Osteoblast (primary cell): ENCODE measurements around the gene VTI1B. TPM values are rescaled to one million over a fixed set of nuclear protein-coding genes. Genes with fewer than 3 reads are reported as not detected.
"Not testable (repeated sequence)": the region's sequence is repeated elsewhere in the genome, so short reads cannot be mapped to it uniquely, and the experiment has no call there.

Experiments
- DNase-seq: peaks from one replicate; pipeline ENCODE4 v3.0.0; 2011; ENCODE audit warnings: low spot score, mixed read lengths; ENCODE audit not compliant: insufficient read length; ENCODE audit errors: missing footprints
- H2AFZ ChIP-seq: 2 replicates; pipeline ENCODE4 v1.6.0; 2011; ENCODE audit warnings: mild to moderate bottlenecking, low read length
- H3K27ac ChIP-seq: 2 replicates; pipeline ENCODE4 v1.5.1; 2011; ENCODE audit warnings: mild to moderate bottlenecking, low read depth, low read length, moderate library complexity
- H3K27me3 ChIP-seq: 2 replicates; pipeline ENCODE4 v1.6.0; 2012; ENCODE audit warnings: mild to moderate bottlenecking, control low read depth, inconsistent platforms, low read length, moderate library complexity; ENCODE audit not compliant: insufficient read depth
- H3K36me3 ChIP-seq: 2 replicates; pipeline ENCODE4 v1.5.1; 2011; ENCODE audit warnings: mild to moderate bottlenecking, low read length, control low read depth, moderate library complexity; ENCODE audit not compliant: insufficient read depth
- H3K4me1 ChIP-seq: 2 replicates; pipeline ENCODE4 v1.5.1; 2011; ENCODE audit warnings: mild to moderate bottlenecking, low read length, control low read depth, moderate library complexity; ENCODE audit not compliant: insufficient read depth
- H3K4me2 ChIP-seq: 2 replicates; pipeline ENCODE4 v1.6.0; 2011; ENCODE audit warnings: mild to moderate bottlenecking, low read length; ENCODE audit not compliant: insufficient read depth
- H3K4me3 ChIP-seq: fragments of 200-600 bp; sonication (generic); 3 replicates; pipeline ENCODE4 v1.5.1; 2012; ENCODE audit warnings: mild to moderate bottlenecking, low read length, inconsistent platforms; ENCODE audit not compliant: insufficient read depth
- H3K79me2 ChIP-seq: 2 replicates; pipeline ENCODE4 v1.6.0; 2012; ENCODE audit warnings: mild to moderate bottlenecking, low read length, control low read depth, inconsistent platforms; ENCODE audit not compliant: insufficient read depth
- H3K9me3 ChIP-seq: 2 replicates; pipeline ENCODE4 v1.5.1; 2011; ENCODE audit warnings: low read depth, low read length, control low read depth
- H4K20me1 ChIP-seq: 2 replicates; pipeline ENCODE4 v1.6.0; 2012; ENCODE audit warnings: mild to moderate bottlenecking, low read length, control low read depth; ENCODE audit not compliant: insufficient read depth
- CTCF ChIP-seq: IDR thresholded peaks from 2 replicates; pipeline ENCODE4 v1.5.1; 2011; ENCODE audit warnings: mild to moderate bottlenecking, low read depth, low read length, moderate library complexity; ENCODE audit errors: extremely low read depth
- total RNA-seq: library from RNA; depleted of rRNA; stranded (reverse); fragments of >200 nt; gene quantifications from 2 replicates; pipeline ENCODE4 v1.2.3, GENCODE V29; 2012

The VTI1B gene
- total RNA-seq: 64.1 and 66.6 TPM in 2 replicates

GRCh38 chr14:67674480-67675218, at the start of gene VTI1B:
VTI1B (minus strand) TSS chr14:67674632; CDS start chr14:67674489, 143 bp downstream.
- Histone ChIP-seq H3K79me2 (peaks cover 69% of the 10 kb centered on the region), H2AFZ (peak within 1 kb of the TSS; percentile 99), H3K36me3 (peaks cover 20% of the 10 kb centered on the region), H3K27ac (peak within 1 kb of the TSS; percentile 98), H3K4me1 (peaks cover 11% of the 10 kb centered on the region), H3K27me3 (no peaks in the 10 kb centered on the region), H3K4me3 (peak within 1 kb of the TSS; percentile 95), H4K20me1 (peaks cover 31% of the 10 kb centered on the region), H3K9me3 (no peaks in the 10 kb centered on the region), H3K4me2 (peak within 1 kb of the TSS; percentile 96)
- DNase-seq: peak; percentile 95
- TF ChIP-seq CTCF: peak; percentile 13

- H3K79me2 ChIP-seq: no peaks in the 10 kb centered on the region
- H3K27me3 ChIP-seq: peaks cover 50% of the 10 kb centered on the region
- H2AFZ ChIP-seq: peak overlapping the region; percentile 54
- no peak for TF ChIP-seq CTCF
- H3K4me2 ChIP-seq: peak overlapping the region; percentile 44
- DNase-seq: no peak
- no peaks in the 10 kb centered on the region for H4K20me1 ChIP-seq
- H3K9me3 ChIP-seq: no peaks in the 10 kb centered on the region
- no peak overlapping the region for H3K27ac ChIP-seq
- no peak overlapping the region for H3K4me3 ChIP-seq
- H3K36me3 ChIP-seq: no peaks in the 10 kb centered on the region
- no peaks in the 10 kb centered on the region for H3K4me1 ChIP-seq
Observed at GRCh38 chr14:67722293-67722692, 47.9 kb upstream of the VTI1B start.

- Histone ChIP-seq H3K27me3 (peaks cover 48% of the 10 kb centered on the region), H3K4me1 (no peaks in the 10 kb centered on the region), H3K27ac (no peak overlapping the region), H2AFZ (peak overlapping the region; percentile 10), H3K36me3 (no peaks in the 10 kb centered on the region), H3K4me2 (peak overlapping the region; percentile 44), H3K9me3 (no peaks in the 10 kb centered on the region), H3K79me2 (no peaks in the 10 kb centered on the region), H3K4me3 (no peak overlapping the region), H4K20me1 (no peaks in the 10 kb centered on the region)
- TF ChIP-seq CTCF: no peak
- DNase-seq: no peak
Observed at GRCh38 chr14:67721875-67722274, 47.4 kb upstream of the VTI1B start.

GRCh38 chr14:67719866-67720265, 45.4 kb upstream of the VTI1B start:
- Histone ChIP-seq H3K79me2 (no peaks in the 10 kb centered on the region), H4K20me1 (no peaks in the 10 kb centered on the region)
- TF ChIP-seq CTCF: no peak

GRCh38 chr14:67719385-67719784, 45.0 kb upstream of the VTI1B start:
- not testable (repeated sequence) for H3K4me3 ChIP-seq, H2AFZ ChIP-seq, H3K27ac ChIP-seq, DNase-seq, H3K79me2 ChIP-seq, H4K20me1 ChIP-seq, H3K36me3 ChIP-seq, H3K4me1 ChIP-seq, H3K9me3 ChIP-seq, H3K4me2 ChIP-seq
- peaks cover 27% of the 10 kb centered on the region for H3K27me3 ChIP-seq

More at GRCh38 chr14:67719866-67720265, 45.4 kb upstream of the VTI1B start:
- no peak overlapping the region for H3K4me2 ChIP-seq
- no peaks in the 10 kb centered on the region for H3K9me3 ChIP-seq
- H3K27ac ChIP-seq: no peak overlapping the region
- H3K36me3 ChIP-seq: no peaks in the 10 kb centered on the region
- no peaks in the 10 kb centered on the region for H3K4me1 ChIP-seq
- no peak for DNase-seq
- peaks cover 30% of the 10 kb centered on the region for H3K27me3 ChIP-seq
- H2AFZ ChIP-seq: no peak overlapping the region
- no peak overlapping the region for H3K4me3 ChIP-seq
